Peyer's patch (tissue), 4 donors: ENCODE measurements around the gene ZNF775.

Source experiments
- POLR2A ChIP-seq, 2 donors: fragments of 450-650 bp; IDR thresholded peaks; one replicate each; pipeline ENCODE4 v1.5.1; 2017; ENCODE audit warnings: antibody characterized with exemption in 2 of 2, mild to moderate bottlenecking in 2 of 2, moderate library complexity in 2 of 2
- TF ChIP-seq, protein P1 (sequence below), 6 experiments: fragments of 450-650 bp in 4 of 6; fragments of 200-600 bp in 2 of 6; sonication (generic) in 1 of 6; IDR thresholded peaks; one replicate each; pipeline ENCODE4 v1.5.1; 2017 to 2019; ENCODE audit warnings: antibody characterized with exemption in 6 of 6, mild to moderate bottlenecking in 3 of 6, moderate library complexity in 1 of 6

DNA sequence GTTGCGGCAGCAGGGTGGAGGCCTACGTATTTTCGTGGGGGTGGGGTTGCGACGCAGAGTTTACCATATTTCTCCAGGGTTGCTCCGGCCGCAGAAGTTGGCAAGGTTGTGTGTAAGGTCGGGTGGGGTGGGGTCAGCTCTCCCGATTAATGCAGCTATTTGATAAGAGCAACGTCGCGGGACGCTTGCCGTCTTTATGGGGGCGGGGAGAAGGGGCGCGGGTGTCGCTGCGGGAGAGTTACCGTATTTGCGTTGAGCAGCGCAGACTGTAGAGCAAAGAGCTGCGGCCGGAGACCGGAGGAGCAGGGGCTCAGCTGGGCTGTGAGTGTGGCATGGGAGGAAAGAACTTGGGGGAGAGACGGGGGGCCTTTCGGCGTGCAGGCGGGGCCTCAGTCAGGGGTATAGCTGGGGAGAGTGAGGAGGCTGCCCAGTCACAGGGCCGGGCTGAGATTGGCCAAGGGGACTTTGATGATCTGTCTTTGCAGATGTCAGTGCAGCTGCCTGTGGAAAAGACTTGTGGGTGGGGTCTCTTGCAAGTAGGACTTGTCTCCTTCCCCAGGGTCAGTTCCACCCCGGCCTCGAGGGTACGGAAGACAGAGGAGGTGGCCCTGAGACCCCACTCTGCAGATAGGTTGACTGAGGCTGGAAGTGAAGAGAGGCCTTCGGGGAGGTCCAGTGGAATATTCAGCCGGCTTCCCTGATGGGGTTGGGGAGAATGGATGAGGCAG lies 26.6 kb downstream of the ZNF775 start:
- TF ChIP-seq, protein P1, sequence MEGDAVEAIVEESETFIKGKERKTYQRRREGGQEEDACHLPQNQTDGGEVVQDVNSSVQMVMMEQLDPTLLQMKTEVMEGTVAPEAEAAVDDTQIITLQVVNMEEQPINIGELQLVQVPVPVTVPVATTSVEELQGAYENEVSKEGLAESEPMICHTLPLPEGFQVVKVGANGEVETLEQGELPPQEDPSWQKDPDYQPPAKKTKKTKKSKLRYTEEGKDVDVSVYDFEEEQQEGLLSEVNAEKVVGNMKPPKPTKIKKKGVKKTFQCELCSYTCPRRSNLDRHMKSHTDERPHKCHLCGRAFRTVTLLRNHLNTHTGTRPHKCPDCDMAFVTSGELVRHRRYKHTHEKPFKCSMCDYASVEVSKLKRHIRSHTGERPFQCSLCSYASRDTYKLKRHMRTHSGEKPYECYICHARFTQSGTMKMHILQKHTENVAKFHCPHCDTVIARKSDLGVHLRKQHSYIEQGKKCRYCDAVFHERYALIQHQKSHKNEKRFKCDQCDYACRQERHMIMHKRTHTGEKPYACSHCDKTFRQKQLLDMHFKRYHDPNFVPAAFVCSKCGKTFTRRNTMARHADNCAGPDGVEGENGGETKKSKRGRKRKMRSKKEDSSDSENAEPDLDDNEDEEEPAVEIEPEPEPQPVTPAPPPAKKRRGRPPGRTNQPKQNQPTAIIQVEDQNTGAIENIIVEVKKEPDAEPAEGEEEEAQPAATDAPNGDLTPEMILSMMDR (IDR thresholded peaks at IDR 0.05): no peak
- TF ChIP-seq POLR2A (IDR thresholded peaks at IDR 0.05): no peak
